Thyroid gland (tissue), 4 donors: Measurements from ENCODE around the gene RASL11B. TPM values are rescaled to one million over a fixed set of nuclear protein-coding genes. Genes with fewer than 3 reads are reported as not detected.

Source experiments
- DNase-seq, 2 donors: peaks; one replicate each; pipeline ENCODE4 v3.0.0-alpha.2; 2019
- H3K27ac ChIP-seq, 3 donors: fragments of 200-600 bp; sonication (generic); 1 replicate in 2 of 3; 2 replicates in 1 of 3; pipeline ENCODE4 v1.5.1; 2016 to 2019; ENCODE audit warnings: mild to moderate bottlenecking in 1 of 3, moderate library complexity in 1 of 3
- H3K27me3 ChIP-seq: fragments of 200-600 bp; sonication (generic); one replicate; pipeline ENCODE4 v1.5.1; 2019
- H3K36me3 ChIP-seq, 2 donors: fragments of 200-600 bp; sonication (generic); one replicate each; pipeline ENCODE4 v1.5.1; 2016 to 2019
- H3K4me1 ChIP-seq, 2 donors: fragments of 200-600 bp; sonication (generic); one replicate each; pipeline ENCODE4 v1.5.1; 2017 to 2019
- H3K4me3 ChIP-seq, 3 donors: fragments of 200-600 bp; sonication (generic); replicated peaks in 1 of 3; 1 replicate in 2 of 3; 2 replicates in 1 of 3; pipeline ENCODE4 v1.5.1; 2016; ENCODE audit warnings: mild to moderate bottlenecking in 1 of 3
- H3K9me3 ChIP-seq: fragments of 200-600 bp; sonication (generic); one replicate; pipeline ENCODE4 v1.5.1; 2017
- POLR2A ChIP-seq, 2 donors: fragments of 450-650 bp; IDR thresholded peaks; one replicate each; pipeline ENCODE4 v1.6.1; 2017; ENCODE audit warnings: antibody characterized with exemption in 2 of 2, mild to moderate bottlenecking in 2 of 2, moderate library complexity in 1 of 2
- WGBS, 2 donors: methylation state at CpG; one replicate each; pipeline ENCODE4 v1.1.5; 2017; 5-methylcytosine and 5-hydroxymethylcytosine counted together
- intact Hi-C: fragments of 100-400 bp; cut with DNase I; formaldehyde crosslinking; loops from one replicate; pipeline ENCODE4 v1.15.1; 2023
- total RNA-seq, 4 donors: library from RNA; depleted of rRNA; stranded (reverse); fragments of >200 nt; gene quantifications; one replicate each; pipeline ENCODE4 v1.2.3, GENCODE V29; 2016
- TF ChIP-seq, protein P1 (sequence below), 6 experiments: fragments of 200-600 bp in 3 of 6; fragments of 450-650 bp in 3 of 6; sonication (generic) in 3 of 6; IDR thresholded peaks; one replicate each; pipeline ENCODE4 v1.5.1; 2016 to 2019; ENCODE audit warnings: antibody characterized with exemption in 6 of 6, mild to moderate bottlenecking in 2 of 6, inconsistent platforms in 1 of 6, moderate library complexity in 1 of 6

RASL11B gene
- total RNA-seq, 4 donors from 2014 or later: 0.45 to 3.6 (median 0.60) TPM

DNA sequence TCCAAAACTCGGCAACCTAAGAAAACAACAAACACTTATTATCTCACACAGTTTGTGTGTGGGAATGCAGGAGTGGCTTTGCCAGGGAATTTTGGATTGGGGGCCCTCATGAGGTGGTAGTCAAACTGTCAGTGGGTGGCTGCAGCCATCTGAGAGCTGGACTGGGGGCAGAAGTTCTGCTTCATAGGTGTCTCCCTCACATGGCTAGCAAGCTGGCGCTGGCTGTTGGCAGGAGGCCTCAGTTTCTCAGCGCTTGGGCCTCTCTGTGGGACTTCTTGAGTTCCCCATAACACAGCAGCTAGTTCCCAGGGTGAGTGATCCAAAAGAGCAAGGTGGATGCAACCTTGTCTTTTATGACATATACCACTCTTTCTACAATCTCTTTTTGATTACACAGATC lies 26.0 kb upstream of the RASL11B start:
- no peaks in the 10 kb centered on the region for H3K9me3 ChIP-seq
- H3K27ac ChIP-seq: no peak overlapping the region
- no peaks in the 10 kb centered on the region for H3K27me3 ChIP-seq
- 90 to 94% methylated on average over 3 of the region's 3 CpGs for WGBS, 2 donors
- no peaks in the 10 kb centered on the region for H3K36me3 ChIP-seq
- no peak for TF ChIP-seq POLR2A (IDR thresholded peaks at IDR 0.05)
- intact Hi-C loops: no loop called here
- H3K4me1 ChIP-seq: peaks cover 0 to under 1% of the 10 kb centered on the region in 2 donors
- DNase-seq: no peak
- no peak overlapping the region for H3K4me3 ChIP-seq

DNA sequence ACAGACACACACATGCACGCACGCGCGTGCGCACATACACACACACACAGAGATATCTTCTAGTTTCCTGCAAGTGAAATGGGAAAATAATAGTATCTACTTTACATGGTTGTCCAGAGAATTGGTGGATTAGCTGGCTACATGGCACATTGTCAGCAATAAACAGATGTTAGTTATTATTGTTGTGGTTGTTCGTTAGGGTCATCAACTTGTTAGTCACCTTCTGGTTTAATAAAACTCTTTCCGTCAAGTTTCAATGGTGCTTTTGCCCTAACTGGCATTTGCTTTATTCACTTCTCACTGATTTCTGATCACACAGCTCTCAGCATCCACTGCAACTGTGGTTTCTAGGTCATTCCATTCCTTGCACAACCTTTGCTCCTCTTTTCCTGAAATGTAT lies 25.4 kb upstream of the RASL11B start:
- Histone ChIP-seq H3K27ac (no peak overlapping the region), H3K9me3 (no peaks in the 10 kb centered on the region), H3K36me3 (no peaks in the 10 kb centered on the region), H3K4me1 (peaks cover 4 to 5% of the 10 kb centered on the region in 2 donors), H3K27me3 (no peaks in the 10 kb centered on the region), H3K4me3 (no peak overlapping the region)
- 96% methylated on average over 7 of the region's 7 CpGs for WGBS, 2 donors
- intact Hi-C loops: no loop called here
- DNase-seq: no peak
- no peak for TF ChIP-seq POLR2A (IDR thresholded peaks at IDR 0.05)
- TF ChIP-seq, protein P1, sequence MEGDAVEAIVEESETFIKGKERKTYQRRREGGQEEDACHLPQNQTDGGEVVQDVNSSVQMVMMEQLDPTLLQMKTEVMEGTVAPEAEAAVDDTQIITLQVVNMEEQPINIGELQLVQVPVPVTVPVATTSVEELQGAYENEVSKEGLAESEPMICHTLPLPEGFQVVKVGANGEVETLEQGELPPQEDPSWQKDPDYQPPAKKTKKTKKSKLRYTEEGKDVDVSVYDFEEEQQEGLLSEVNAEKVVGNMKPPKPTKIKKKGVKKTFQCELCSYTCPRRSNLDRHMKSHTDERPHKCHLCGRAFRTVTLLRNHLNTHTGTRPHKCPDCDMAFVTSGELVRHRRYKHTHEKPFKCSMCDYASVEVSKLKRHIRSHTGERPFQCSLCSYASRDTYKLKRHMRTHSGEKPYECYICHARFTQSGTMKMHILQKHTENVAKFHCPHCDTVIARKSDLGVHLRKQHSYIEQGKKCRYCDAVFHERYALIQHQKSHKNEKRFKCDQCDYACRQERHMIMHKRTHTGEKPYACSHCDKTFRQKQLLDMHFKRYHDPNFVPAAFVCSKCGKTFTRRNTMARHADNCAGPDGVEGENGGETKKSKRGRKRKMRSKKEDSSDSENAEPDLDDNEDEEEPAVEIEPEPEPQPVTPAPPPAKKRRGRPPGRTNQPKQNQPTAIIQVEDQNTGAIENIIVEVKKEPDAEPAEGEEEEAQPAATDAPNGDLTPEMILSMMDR (IDR thresholded peaks at IDR 0.05): no peak

DNA sequence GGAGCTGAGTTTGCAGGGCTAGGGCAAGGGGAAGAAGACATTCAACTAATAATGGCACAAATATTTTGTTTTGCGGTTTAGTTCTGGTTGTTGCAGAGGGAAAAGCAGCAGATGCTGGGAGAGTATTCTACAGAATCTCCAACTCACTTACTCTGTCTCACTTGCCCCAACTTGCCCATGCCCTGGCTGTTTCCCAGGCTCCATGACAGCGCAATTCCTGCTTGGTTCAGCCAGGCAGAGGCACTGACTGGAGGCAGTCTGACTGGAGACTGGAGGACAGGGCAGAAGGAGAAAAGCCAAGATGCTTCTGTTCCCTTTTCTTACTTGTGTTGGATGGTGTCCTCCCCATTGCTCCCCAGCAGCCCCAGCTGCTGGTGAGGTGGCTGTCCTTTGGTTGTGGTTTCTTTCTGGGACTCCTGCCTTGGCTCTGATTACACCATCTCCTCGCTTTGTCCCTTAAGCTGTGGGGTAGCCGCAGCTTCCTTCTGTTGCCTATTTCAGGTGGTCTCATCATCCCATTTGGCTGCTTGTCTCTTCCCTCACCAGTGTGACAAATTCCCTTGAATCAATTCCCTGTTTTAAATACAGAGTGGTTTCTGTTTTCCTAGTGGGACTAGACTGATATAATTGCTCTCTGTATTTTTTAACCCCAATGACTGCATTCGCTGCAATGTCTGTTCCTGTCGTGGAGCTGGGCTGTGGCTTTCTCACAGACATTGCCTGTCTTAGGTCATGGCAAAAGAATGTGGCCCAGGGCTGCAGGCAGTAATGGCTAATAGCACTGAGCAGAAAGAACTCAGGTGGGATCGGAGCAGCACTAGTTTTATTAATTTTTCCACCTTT lies 24.2 kb upstream of the RASL11B start:
- no peak overlapping the region for H3K27ac ChIP-seq
- H3K36me3 ChIP-seq: no peaks in the 10 kb centered on the region
- 89 to 90% methylated on average over 7 of the region's 7 CpGs for WGBS, 2 donors
- H3K9me3 ChIP-seq: no peaks in the 10 kb centered on the region
- no peaks in the 10 kb centered on the region for H3K27me3 ChIP-seq
- DNase-seq: no peak
- H3K4me3 ChIP-seq: no peak overlapping the region
- TF ChIP-seq POLR2A (IDR thresholded peaks at IDR 0.05): no peak
- TF ChIP-seq, protein P1 (IDR thresholded peaks at IDR 0.05): no peak
- intact Hi-C loops: no loop called here
- peaks cover 5 to 9% of the 10 kb centered on the region in 2 donors for H3K4me1 ChIP-seq

DNA sequence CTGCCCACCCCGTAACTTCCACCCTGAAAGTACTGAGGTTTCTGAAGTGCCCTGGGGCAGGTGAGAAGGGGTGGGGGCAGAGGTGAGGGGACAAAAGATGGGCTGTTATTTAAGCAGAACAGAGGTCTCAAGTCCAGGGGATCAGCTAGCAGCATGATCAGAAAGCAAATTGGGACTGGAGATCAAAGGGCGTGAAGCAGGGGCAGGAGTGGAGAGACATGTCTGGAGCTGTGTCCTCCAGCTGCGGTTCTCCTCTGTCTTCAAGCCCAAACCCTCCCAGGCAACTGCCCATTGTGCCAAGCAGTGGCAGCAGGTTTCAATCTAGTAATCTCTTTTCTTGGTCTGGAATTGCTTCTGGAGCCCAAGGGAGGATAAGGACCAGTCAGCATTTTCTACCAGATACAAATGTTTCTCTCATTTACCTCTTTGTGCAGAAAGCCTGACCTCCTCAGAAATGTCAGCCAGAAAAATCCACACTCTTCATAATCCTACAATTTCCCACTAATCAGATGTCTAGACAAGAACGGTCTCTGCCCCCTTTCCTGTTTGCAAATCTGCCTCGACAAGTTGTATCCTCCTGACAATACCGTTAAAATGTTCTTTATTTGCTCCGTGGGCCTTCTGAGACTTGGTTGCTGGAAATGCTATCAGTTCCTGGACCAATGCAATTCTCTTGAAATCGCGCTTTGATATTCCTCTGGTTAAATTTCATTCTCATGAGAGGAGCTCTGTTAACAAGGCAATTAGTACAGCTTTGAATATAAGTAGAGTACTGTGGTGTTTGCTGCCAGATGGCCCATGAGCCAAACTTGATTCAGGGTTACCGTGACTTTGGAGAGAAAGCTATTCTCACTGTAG lies 23.2 kb upstream of the RASL11B start:
- intact Hi-C loops: no loop called here
- no peak for TF ChIP-seq POLR2A (IDR thresholded peaks at IDR 0.05)
- TF ChIP-seq, protein P1 (IDR thresholded peaks at IDR 0.05): no peak
- 78 to 80% methylated on average over 10 of the region's 10 CpGs for WGBS, 2 donors
- H3K36me3 ChIP-seq: no peaks in the 10 kb centered on the region
- H3K27ac ChIP-seq: no peak overlapping the region
- H3K27me3 ChIP-seq: no peaks in the 10 kb centered on the region
- peaks cover 5 to 9% of the 10 kb centered on the region in 2 donors for H3K4me1 ChIP-seq
- no peak overlapping the region for H3K4me3 ChIP-seq
- no peak for DNase-seq
- H3K9me3 ChIP-seq: no peaks in the 10 kb centered on the region

DNA sequence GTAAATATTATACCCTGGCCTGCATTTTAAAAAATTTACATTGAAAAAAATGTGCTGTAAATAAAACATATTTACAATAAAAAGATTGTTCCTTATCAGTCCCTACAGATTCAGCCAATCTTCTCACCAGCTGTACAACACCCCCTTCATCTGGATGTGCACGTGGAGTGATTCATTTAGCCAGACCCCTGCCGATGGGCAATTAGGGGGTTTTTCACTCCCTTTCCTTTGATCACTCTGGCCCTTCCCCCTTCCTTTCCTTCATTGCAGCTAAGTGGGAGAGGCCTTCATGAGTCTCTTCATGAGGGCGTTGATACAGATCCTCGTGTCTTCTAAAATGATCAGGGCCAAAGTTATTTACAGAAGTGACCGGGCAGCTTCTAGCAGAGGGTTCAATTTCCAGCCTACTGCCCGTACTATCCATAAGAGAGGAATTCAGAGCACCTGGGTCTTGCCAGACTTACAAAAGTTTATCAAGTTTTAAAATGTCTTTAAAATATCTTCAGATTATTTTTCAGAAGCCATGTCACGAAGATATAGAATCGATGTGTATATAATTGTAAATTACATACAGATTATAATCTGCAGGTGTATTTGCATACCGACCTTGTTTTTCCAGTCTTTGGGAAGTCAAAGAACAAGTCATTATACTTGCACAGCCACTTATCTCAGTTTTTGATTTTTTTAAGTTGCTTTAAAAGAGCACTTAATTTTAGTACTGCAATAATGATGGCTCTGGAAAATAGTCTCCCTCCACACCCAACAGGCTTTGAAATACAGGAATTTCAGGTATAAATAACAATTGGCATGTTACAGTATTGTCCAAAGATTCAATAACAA lies 21.4 kb upstream of the RASL11B start:
- WGBS, 2 donors: 70 to 78% methylated on average over 9 of the region's 9 CpGs
- intact Hi-C loops: no loop called here
- H3K9me3 ChIP-seq: no peaks in the 10 kb centered on the region
- no peaks in the 10 kb centered on the region for H3K36me3 ChIP-seq
- TF ChIP-seq, protein P1 (IDR thresholded peaks at IDR 0.05): no peak
- no peak for TF ChIP-seq POLR2A (IDR thresholded peaks at IDR 0.05)
- H3K27me3 ChIP-seq: no peaks in the 10 kb centered on the region
- H3K27ac ChIP-seq: no peak overlapping the region
- H3K4me3 ChIP-seq: no peak overlapping the region
- DNase-seq: no peak
- H3K4me1 ChIP-seq: peaks cover 5 to 9% of the 10 kb centered on the region in 2 donors
